Glomerular visceral epithelial cell (primary cell): ENCODE data around the gene CREB3L1.
A peak's percentile ranks its signal among the peaks of the same experiment; 100 is the strongest.
"Not testable (repeated sequence)": the region's sequence is repeated elsewhere in the genome, so short reads cannot be mapped to it uniquely, and the experiment has no call there.

Source experiments
- DNase-seq: peaks from one replicate; pipeline ENCODE4 v3.0.0-alpha.2; 2016; ENCODE audit errors: extremely low spot score

CREB3L1 gene

DNA sequence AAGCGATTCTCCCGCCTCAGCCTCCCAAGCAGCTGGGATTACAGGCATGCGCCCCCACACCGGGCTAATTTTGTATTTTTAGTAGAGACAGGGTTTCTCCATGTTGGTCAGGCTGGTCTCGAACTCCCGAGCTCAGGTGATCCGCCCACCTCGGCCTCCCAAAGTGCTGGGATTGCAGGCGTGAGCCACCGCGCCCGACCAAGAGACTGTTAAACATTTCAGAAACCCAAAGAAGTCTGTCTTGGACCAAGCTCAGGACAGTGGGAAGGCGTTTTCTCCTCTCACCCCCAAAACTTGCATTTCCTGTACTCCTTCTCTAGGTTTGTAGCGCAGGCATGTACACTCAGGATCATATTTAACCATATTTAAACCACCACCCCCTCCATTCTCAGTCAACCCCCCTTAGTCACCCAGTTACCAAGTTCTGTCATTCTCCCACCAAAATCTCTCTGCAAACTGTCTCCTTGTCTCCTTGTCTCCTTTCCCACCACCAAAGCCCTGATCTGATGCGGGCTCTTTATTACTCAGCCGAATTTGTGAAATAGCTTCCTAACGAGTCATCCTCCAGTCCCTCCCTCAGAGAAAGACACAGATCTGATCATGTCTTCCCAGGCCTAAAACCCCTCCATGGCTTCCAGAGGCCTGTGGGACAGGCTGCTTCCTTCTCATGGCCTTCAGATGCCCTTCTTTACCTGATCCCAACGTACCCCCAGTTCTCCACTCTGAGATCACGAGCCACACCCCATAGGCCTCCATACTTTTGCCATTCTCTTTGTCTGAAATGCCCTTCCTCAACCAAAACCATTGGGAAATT lies 29.0 kb upstream of the CREB3L1 start:
- DNase-seq, result peak; percentile 93

DNA sequence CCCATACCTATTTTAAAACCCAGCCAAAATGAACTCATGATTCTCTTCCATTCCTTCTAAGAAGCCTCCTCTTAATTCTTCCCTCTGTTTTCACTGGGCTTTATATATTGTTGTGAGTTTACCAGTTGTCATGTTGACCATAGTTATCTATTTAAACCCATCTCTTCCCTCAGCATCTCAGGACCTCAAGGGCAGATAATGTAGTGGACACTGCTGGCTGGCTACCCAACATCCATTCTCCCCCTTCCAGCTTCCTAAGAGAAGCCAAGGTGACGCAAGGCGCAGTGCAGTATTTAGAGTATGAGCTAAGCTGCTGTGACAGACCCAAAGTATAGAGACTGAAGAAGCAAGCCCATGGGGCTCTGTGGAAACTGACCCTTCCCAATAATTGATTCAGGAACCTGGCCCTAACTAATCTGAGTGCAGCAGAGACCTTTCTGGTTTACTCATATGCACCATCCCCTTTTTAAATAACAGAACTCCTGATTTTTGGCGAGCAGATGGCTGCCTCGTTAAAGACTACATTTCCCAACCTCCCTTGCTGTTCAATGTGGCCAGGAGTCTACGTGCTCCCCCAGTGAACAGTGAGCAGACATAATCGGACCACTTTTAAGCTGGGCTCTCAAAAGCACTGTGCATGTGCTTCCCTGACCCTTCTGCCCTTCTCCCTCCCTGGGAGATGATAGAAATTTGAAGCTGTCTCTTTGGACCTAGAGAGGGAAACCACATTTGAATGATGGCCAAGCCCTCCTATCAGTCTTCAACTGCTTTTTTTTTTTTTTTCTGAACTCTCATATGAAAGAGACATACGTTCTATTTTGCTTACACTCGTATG lies 28.1 kb upstream of the CREB3L1 start:
- peak; percentile 41 for DNase-seq

DNA sequence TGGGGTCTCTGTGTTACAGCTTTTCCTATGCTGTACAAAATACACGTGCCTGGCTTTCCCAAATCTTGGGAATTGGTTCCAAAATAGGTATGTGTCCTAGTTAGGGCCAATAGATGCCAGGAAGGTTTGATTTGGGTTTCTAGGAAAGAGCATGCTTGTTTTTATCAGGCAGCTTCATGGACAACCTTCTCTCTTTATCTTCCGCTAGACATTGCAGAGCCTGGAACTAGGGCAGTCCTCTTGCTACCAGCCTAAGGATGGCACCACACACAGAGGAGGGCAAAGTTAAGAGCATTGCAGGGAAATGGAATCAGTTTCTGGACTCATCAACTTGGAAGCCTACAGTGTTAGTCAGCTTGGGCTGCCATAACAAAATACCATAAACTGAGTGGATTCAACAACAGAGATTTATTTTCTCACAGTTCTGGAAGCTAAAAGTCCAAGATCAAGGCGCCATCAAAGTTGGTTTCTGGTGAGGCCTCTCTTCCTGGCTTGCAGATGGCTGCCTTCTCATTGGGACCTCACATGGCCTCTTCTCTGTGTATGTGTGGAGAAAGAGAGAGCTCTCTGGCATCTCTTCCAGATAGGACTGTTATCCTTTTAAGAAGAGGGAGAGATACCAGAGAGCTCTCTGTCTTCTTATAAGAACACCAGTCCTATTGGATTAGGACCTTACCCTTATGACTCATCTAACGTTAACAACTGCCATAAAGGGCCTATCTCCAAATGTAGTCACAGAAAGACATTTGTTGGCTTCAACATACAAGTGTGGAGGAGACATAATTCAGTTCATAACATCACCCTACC lies 27.3 kb upstream of the CREB3L1 start:
- DNase-seq, result no peak

DNA sequence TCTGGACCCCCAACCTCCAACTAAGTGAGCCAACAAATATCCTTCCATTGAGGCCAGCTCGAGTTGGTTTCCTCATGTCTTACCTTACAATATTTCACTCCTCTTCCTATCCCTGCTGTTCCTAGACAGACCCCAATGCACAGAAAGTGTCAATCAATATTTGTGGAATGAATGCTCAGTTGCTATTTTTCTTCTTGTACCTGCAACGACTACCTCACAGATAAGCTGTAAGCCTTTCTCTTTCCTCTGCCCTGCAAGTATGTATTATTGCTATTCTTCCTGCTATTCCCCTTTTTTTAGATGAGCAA lies 26.8 kb upstream of the CREB3L1 start:
- no peak for DNase-seq

DNA sequence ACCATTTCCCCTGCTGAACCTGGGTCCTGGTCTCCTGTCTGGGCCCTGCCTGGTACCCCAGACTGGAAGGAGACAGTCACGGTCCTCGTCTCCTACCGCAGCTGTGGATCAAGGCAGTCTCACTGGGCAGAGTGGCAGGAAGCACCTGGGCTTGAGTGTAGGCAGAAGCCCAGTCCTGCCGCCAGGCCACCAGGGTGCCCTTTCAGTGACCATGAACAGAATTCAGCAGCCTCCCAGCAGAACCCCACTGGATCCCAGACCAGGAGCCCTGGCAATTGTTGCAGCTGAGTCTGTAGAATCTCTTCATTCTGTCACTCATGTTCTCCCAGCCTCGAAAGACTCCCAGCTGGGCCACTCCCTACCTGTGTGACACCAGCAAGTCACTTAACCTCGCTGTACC lies 25.5 kb upstream of the CREB3L1 start:
- DNase-seq, result no peak

DNA sequence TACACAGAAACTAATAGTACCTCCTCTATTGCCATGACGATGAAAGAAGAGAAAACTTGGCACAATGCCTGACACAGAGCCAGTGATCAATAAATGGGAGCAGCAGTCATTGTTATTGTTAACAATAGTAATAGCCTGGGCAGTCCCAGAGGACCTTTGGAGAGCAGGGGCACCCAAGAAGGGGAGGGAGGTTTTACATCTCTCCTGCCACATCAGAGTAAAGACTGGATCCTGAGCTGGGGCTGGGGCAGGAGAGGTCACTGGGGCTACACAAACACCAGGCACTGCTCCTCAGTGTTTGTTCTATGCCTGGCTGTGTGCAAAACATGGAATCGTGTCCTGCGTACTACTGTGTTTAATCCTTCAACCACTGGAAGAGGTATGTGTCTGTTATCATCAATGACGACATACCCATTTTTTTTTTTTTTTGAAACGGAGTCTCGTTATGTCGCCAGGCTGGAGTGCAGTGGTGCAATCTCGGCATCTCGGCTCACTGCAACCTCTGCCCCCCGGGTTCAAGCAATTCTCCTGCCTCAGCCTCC lies 25.0 kb upstream of the CREB3L1 start:
- no peak for DNase-seq

DNA sequence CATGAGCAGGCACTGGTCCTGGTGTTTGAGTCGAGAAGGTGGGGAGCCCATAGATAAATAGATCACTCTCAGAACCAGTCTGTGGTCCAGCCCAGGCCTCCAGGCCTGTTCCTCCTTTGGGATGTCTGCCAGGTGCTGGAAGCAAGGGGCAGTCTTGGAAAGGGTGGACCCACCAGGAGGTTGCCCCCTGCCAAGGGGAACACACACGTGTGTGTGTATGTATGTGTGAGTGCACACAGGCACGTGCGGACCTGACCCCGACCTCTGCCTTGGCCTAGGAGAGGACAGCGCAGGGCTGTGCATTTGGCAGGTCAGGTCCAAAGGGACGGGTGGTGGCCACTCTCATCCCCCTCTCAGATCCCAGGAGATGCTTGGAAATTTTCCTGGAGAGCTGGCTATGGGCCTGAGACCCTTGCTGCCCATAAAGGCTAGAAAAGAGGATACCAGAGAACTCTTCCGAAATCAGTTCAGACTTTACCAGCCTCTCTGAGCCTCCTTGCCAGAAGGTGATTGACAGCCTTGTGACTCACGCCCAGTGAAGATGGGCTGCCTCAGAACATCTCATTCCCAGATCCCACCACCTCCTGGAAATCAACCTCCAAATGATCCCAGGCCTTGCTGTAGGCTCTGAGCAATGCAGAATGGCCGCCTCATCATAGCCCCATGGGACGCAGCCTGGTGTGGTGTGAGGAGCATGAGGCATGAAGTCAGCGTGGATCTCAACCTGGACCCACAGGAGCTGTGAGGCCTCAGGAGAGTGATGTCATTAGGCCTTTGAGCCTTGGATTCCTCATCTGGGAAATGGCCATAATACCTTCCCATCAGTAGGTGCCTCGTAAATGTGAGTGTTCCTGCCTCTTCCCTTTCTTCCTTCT lies 24.0 kb upstream of the CREB3L1 start:
- DNase-seq, result no peak

DNA sequence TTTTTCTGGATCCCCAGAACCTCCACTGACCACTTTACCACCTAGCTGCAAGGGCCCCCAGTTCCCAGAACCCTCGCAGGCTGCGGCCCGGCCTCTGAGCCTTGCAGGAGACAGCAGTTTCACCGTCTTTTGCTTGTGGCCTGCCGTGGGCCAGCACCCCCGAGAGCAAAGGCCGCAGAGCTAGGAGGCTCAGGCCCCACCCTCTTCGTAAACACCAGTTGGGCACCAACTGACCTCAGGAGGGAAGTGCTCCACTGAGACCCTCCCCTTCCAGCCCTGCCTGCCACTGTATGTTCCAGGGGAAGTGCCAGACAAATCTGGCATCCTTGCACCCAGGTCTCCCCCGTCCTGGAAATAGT lies 23.4 kb upstream of the CREB3L1 start:
- DNase-seq, result no peak

DNA sequence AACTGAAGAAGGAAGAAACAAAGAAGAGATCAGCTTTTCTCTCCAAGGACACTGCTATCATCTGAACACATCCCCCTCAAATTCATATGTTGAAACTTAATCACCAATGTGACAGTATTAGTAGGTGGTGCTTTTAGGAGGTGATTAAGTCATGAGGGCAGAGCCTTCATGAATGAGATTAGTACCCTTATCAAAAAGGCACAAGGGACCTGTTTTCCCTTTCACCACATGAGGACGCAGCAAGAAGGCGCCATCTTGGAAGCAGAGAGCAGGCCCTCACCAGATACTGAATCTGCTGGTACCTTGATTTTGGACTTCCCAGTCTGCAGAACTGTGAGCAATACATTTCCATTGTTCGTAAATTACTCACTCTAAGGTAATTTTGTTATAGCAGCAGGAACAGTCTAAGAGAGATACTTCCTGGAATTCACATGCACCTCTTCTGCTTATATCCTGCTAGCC lies 20.9 kb upstream of the CREB3L1 start:
- DNase-seq, result no peak

DNA sequence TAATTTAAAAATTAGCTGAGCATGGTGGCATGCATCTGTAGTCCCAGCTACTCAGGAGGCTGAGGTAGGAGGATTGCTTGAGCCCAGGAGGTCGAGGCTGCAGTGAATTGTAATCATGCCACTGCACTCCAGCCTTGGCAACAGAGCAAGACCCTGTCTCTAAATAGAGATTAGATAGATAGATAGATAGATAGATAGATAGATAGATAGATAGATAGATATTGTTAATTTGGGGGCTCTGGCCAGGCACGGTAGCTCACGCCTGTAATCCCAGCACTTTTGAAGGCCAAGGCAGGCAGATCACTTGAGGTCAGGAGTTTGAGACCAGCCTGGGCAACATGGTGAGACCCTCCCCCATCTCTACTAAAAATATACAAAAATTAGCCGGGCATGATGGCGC lies 18.1 kb upstream of the CREB3L1 start:
- DNase-seq, result not testable (repeated sequence)

DNA sequence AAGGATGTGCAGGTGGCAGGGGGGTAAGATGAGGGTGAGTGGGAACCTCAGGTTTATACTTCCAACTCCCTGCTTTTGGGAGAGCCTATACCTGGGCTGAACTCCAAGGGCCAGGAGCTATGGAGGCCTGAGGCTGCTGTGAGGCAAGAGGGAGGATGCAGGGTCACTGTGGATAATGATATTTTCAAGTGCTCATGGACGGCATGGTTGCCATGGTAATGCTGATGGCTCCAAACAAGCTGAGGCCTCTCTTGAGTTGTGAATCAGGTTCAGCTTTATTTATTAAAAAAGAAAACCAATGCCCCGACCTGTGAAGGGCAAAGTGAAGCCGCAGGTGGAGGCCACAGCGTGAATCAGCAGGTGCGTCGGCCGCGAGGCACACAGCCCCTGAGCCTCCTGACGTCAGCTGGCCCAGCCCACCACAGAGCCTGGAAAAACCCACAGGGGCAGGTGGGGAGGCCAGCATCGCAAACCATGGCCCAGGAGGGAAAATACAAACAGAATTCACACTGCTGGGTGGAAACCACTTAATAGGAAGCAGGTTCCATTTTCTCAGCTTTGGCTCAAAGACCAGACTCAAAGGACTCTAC lies 17.4 kb upstream of the CREB3L1 start:
- no peak for DNase-seq

DNA sequence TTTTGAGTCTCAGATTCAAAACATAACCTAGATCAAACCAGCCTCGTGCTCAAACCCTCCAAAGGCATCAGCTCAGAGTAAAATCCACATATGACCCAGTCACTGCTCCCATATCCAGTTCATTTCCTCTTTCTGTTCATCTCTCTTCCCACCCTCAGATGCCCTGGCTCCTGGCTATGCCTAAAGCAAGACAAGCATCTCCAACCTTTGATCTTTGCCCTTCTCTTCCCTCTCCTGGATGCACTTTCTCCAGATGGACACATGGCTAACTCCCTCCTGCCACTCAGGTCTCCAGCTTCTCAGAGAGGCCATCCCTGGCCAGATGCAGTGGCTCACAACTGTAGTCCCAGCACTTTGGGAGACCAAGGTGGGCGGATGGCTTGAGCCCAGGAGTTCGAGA lies 14.3 kb upstream of the CREB3L1 start:
- no peak for DNase-seq

DNA sequence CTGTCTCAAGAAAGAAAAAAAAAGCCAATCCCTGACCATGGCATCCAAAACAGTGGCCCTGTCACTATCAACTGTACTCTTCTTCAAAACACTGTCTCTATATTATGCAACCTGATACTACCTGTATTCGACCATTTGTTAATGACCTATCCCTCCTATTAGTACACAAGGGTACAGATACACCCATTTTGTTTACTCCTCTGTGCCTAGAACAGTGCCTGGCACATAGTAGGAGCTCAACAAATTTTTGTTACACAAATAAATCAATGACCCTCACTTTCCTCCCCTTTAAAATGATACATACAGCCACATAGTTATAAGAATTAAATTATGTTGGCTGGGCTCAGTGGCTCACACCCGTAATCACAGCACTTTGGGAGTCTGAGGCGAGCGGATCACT lies 13.4 kb upstream of the CREB3L1 start:
- DNase-seq, result no peak

DNA sequence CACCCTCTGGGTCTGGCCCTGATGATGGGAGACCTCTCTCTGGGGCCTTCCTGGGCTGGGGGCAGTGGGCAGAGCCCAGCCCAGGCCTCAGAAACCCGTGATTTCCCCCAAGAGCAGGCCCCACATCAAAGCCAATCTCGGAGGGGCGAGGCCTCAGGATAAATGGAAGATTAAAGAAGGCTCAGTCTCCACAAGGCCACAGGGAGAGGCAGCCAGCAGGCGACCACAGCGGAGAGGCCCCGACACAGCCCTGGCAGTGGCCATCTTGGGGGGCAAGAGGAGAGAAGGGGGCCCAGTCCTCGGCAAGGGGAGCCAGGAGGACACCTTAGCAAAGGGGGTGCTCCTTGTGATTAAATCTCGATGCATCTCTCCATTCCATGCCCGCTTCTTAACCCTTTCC lies 12.5 kb upstream of the CREB3L1 start:
- DNase-seq, result no peak

DNA sequence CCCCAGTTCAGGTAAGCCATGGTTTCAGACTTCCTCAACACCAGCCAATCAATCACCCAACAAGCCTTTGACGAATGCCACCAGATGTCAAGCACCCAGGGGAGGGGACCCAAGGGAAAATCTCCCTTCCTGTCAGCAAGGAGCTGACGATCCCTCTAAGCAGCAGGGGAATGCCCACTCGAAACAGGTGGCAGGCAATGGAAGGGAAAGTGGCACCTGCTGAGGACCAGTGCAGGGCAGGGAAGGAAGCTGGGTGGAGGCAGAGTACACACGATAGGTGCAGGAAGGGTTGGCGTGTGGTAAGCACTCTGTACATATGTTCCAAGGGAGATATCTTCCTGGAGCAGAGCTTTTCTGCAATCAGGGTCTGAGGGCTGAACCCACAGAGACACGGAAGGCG lies 11.7 kb upstream of the CREB3L1 start:
- DNase-seq, result no peak

DNA sequence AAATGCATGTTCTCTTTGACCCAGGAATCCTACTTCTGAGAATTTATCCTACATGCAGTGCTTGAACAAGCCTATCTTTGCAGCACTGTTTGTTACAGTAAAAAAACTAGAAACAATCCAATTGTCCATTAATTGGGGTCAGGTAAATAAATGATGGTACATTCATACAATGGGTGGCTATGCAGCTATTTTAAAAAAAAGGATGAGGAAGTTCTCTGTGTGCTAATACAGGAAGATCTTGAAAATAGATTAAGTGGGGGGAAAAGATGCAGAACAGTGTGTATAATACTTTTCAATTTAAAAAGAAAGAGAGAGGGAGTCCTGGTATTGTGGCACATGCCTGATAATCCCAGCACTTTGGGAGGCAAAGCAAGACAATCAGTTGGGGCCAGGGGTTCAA lies 9.5 kb upstream of the CREB3L1 start:
- no peak for DNase-seq

DNA sequence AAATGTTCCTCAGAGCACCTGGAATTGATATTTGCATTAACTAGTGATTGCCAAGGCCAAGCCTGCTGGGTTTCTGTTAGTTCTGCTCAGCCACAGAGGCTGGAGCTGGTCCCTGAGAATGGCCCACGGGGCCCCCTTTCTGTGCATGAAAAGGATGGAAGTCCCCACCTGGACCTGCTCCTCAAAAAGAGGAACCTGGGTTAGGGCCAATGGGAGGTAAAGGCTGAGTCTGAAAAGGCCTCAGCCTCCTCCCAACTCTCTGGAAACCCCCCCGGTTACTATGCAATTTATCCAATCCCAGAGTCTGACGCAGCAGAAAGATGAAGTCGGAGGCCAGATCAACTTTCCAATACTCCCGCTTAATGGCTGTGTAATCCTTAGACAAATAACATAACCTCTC lies 6.8 kb upstream of the CREB3L1 start:
- no peak for DNase-seq

DNA sequence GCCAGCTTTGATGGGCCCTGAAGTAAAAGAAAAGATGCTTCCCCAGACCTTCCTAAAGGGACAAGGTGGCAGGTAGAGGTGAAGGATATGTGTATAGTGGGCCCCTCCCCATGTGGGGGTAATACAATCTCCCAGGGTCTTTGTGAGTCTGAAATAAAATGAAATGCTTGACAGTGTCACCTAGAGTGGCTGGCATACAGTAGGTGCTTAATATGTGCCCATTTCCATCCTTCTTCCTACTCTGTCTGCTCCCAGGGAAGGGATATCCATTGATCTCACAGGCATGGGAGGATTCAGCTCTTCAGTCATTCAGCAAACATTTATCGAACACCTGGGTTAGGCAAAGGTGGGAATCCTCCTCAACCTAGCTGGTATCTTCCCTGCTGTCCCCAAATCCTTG lies 6.1 kb upstream of the CREB3L1 start:
- no peak for DNase-seq

DNA sequence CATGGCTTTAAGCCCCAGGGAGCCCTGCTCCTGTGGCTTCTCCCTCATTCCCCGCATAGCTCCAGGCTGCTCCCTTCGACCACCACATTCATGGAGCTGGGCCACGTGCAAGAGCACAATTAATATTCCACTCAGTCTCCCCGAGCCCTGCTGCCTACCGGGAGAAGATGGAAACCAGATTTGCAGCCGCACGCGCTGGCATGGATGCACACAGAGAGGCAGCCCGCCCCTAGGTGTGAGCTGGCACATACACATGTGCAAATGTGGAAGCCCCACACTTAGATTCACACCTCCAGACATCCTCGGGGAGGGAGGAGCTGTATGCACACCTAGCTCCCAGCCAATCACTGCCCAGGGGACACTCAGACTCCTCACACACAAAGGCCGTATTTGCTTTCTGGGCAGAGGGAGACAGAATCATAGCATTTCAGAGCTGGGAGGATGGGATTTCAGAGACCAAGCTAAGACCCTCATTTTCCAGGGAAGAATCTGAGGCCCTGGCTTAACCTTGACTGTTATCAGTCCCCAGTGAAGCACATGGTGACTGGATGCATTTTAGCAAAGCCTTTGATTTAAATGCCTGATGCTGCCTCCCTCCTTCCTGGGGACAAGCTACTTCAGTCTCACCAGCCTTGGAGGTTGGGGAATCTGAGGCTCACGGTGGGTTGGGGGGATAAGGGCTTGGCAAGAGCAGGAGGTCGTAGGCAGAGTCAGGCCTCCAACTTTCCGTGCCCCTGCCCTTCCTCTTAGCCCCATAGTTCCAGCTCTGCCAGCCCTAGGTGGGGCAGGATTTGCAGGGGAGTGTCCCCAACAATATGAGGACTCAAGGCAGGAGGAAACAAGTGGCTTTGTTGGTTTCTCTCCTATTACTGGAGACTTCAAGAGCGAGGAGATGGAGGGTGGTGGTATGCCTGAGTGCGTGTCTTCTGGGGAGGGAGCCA lies 5.3 kb upstream of the CREB3L1 start:
- no peak for DNase-seq
